GM12892 (cell line): ENCODE data around the gene AANAT.
"Not testable (repeated sequence)": the region's sequence is repeated elsewhere in the genome, so short reads cannot be mapped to it uniquely, and the experiment has no call there.

ENCODE experiments used
- POLR2A ChIP-seq: IDR thresholded peaks from 2 replicates; pipeline ENCODE4 v1.6.1; 2011; ENCODE audit warnings: low read depth, low read length, control low read depth
- POLR2AphosphoS5 ChIP-seq: IDR thresholded peaks from 2 replicates; pipeline ENCODE4 v1.6.1; 2011; ENCODE audit warnings: low read depth, low read length, control low read depth

DNA sequence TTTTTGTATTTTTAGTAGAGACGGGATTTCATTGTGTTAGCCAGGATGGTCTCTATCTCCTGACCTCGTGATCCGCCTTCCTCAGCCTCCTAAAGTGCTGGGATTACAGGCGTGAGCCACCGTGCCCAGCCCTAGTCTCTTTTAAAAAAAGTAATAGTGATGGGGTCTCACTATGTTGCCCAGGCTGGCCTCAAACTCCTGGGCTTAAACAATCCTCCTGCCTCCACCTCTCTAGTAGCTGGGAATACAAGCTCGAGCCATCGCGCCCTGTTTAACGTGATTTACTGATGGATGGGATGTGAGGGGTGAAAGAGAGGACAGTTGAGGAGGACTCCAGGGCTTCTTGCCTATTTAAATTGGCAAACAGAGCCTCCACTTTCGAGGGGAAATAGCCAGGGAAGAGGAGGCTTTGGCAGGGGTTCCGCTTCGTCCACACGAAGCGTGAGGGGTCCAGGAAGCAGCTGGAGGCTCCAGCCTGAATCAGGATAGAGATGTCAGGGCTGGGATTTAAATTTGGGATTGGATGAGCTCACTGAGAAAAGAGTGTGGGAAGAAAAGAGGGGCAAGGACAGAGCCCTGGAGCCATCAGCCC is 41.2 kb downstream of the AANAT start:
- TF ChIP-seq POLR2AphosphoS5, POLR2A: not testable (repeated sequence)
